ENCODE measurements around the gene GIGYF1.
"Not testable (repeated sequence)": the region's sequence is repeated elsewhere in the genome, so short reads cannot be mapped to it uniquely, and the experiment has no call there.

The GIGYF1 gene

DNA sequence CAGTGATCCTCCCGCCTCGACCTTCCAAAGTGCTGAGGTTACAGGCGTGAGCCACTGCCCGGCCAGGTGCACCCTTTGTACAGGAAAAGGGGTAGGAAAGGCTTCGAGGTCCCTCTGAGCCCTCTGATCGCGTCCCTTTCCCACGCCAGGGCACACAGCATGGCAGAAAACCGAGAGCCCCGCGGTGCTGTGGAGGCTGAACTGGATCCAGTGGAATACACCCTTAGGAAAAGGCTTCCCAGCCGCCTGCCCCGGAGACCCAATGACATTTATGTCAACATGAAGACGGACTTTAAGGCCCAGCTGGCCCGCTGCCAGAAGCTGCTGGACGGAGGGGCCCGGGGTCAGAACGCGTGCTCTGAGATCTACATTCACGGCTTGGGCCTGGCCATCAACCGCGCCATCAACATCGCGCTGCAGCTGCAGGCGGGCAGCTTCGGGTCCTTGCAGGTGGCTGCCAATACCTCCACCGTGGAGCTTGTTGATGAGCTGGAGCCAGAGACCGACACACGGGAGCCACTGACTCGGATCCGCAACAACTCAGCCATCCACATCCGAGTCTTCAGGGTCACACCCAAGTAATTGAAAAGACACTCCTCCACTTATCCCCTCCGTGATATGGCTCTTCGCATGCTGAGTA is 12.7 kb upstream of the GIGYF1 start:
- DNase-seq, result no peak

DNA sequence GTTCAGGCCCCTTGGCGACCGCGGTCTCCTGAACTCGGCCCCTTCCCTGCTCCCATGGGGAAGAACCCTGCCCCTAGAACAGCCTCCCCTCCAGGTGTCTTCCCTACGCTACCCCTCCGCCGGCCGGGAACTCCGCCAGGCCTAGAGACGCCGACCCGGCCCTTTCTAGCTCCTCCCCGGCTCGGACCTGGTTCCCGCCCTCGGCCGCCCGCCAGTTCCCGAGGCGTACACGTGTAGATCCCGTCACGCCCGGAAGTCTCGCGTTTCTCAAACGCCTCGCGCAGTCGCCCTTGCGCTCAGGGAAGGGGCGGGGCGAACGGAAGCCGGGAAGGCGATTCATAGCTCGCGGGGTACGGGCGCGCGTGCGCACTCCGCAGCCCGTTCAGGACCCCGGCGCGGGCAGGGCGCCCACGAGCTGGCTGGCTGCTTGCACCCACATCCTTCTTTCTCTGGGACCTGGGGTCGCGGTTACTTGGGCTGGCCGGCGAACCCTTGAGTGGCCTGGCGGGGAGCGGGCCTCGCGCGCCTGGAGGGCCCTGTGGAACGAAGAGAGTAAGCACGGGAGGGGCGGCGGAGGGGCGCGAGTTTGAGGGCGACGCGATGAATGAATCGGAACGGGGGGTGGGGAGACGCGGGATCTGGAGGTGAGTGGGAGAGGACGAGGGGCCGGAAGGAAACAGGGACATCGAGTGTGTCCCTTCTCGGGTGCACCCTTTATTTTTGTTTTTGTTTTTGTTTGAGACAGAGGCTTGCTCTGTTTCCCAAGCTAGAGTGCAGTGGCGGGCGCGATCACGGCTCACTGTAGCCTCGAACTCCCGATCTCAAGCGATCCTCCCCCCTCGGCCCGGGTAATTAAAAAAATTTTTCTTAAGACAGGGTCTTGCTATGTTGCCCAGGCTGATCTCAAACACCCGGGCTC is 12.0 kb upstream of the GIGYF1 start, which contains the start of gene POP7:
POP7 (plus strand) TSS at position 369 of the 919 bp plus-strand sequence. CDS start 710 bp downstream, outside the sequence.
- peak; percentile 99 for DNase-seq

DNA sequence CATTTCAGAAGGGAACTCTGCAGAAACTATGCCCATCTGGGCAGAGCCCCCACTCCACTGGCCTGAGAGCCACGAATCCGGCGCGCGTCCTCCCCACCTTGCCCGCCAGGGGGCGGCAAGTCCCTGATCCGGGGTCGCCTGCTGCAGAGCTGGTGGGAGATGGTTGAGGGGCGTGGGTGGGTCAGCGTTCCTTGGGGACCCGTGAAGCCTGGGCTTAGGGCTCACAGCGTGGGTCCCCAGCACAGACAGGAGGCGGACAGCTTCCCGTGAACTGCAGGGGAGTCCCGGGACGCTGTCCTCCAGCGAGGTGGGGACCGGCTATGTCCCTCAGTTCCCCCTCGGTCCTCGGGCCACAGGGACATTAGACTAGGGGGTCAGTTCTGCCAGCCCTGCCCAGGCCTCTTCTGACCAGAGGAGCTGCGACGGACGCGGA is 11.3 kb upstream of the GIGYF1 start:
- DNase-seq, result peak; percentile 76

DNA sequence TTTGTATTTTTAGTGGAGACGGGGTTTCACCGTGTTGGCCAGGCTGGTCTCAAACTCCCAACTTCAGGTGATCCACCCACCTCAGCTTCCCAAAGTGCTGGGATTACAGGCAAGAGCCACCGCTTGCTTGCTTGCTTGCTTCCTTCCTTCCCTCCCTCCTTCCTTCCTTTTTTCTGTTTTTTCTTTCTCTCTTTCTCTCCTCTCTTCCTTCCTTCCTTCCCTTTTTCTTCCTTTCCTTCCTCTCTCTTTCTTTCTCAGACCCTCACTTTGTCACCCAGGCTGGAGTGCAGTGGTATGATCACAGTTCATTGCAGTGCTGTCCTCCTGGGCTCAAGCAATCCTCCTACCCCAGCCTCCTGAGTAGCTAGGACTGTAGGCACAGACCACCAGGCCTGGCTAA is 7.0 kb upstream of the GIGYF1 start:
- not testable (repeated sequence) for DNase-seq

DNA sequence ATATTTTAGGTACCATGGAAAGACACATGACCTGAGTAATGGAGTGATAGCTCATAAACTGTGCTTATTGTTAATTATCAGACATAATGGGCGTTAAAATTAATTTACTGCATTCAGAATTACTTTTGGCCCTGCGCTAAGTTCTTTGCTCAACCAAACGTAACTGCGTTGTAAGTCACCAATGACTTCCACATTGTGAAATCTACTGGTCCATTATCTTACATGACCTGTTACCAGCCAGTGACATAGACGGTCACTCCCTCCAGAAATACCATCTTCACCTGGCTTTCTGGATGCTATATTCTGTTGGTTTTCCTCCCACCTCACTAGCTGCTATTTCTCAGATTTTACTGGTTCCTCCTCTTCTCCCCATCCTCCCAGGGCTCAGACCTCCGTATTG is 5.0 kb upstream of the GIGYF1 start:
- no peak for DNase-seq

DNA sequence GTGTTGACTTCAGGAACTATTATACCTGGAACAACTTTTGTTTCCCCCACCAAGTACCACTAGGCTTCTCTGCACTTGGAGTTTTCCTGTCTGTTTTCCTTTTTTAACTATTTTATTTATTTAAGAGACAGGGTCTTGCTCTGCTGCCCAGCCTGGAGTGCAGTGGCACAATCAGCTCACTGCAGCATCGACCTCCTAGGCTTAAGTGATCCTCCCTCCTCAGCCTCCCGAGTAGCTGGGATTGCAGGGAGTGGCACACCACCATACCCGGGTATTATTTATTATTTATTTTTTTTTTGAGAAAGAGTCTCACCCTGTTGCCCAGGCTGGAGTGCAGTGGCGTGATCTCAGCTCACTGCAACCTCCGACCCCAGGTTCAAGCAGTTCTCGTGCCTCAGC is 2.1 kb upstream of the GIGYF1 start:
- no peak for DNase-seq

DNA sequence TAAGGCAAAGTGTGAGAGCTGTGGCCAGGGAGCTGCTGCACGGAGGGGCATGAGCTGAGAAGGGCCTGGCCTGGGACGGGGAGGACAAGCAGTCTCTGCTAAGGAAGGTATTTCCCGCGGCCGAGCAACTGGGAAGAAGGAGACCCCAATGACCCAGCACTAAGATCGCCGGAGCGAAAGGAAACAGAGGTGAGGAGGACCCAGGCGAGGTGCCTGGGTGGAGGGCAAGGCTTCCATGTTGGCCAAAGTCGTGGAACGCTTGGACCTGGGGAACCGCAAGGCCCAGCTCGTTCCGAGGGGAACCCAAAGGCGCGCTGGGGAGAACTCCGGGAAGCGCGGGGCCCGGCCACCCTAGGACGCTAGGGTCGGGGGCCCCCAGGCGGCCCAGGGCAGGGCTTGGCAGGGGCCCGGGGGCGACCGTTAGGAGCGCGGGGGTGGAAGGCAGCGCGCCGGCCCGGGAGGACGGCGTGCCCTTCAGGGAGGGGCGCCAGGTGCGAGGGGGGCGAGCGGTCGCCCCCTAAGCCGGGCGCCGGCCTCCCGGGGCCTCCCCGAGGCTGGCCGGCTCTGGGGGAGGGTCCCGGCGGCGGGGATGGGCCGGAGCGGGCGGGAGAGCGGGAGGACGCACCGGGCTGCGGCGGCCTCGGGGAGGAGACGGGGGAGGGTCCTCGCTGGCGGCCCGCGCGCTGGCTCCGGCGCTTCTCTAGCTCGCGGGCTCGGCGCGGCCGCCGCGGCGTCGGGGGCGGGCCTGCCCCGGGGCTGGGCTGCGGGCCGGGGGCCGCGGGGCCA is 545 bp downstream of the GIGYF1 start:
- DNase-seq, result no peak

DNA sequence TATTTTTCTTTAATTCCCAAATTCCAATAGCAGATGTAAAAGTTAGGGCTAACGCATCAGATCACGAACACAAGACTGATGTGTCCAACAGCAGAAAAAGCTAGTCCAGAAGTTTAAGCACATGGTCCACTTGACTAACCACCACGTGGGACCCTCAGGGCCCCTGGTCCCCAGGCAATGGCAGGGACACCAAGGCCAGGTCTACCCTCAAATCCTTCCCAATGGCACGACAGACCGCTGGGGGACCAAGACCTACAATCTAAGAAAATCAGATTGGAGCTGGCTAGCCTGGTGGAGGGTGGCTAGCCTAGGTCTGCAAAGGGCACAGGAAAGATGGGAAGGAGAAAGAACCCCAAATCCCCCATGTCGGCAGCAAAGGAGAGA is 1.5 kb downstream of the GIGYF1 start:
- no peak for DNase-seq

DNA sequence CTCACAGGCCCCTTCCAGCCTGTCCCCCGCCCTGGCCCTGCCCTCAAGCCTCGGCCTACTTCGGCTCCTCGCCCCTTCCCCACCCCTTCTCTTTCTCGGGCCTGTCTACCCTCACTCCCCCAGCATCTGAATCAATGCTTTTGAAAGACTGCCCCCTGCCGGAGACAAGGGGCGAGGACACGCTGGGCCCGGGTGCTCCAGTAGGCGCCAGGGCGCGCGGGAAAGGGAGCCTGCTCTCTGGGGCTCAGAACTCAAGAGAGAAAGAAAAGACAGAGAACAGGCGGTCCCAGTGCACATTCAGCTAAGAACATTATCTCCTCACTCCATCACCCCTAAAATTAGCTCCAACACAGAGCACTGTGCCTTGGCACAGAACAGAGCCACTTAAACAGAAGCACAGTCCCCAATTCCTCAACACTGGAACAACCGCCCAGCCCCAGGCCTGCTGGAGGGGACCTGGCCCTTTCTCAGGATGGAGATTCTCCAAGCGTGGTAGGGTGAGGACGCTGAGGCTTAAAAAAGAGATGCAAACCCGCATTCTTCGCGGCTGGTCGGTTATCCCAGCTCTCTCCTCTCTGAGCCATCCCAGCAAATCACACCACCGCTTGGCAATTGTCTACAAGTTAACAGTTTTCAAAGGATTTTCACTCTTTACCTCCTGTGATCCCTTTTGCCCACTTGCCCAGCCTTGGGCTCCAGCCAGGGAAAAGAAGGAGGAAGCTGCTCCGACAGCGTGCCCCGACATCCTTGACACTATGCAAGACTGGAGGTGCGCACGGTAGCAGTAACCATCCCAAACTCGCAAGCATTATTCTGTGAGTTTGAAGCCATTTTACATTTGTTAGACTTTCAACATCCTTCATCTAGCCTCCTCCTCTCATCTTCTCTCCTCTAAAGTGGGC is 2.1 kb downstream of the GIGYF1 start:
- peak; percentile 70 for DNase-seq

DNA sequence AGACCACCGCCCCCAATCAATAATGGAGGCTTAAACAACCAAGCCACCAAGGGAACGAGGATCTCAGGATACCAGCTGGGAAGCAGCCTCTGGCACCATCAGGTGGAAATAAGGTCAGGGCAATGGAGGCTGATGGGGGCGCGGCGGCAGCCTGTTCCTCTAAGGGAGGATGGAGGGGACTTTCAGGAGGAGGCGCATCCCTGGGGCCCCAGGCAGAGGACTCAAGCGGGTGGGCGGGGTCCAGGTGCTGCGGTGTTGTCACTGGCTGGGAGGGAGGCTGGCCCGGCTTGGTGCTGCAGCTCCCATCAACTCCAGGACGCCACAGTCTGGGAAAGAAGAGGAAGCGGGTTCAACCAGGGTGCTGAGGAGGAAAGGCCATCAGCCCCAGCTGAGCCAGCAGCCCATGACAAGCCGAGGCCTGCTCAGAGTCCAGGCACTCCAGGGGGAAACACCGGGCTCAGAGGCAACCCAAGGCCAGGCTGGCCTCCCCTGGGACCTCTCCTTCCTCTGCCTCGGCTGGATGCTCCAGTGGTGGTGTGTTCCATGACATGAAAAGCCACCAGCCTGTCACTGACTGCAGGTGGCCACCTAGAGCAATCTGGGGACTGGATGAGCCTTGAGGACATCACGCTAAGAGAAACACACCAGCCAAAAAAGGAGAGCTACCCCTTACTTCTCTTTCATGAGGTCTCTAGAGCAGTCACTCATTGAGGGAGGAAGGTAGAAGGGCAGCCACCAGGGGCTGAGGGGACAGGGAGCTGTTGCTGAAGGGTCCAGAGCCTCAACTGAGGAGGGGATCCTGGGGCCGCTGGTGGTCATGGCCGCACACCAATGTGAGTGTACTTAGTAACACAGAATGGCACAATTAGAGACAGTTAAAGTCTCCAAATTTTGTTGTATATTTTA is 4.6 kb downstream of the GIGYF1 start:
- no peak for DNase-seq

DNA sequence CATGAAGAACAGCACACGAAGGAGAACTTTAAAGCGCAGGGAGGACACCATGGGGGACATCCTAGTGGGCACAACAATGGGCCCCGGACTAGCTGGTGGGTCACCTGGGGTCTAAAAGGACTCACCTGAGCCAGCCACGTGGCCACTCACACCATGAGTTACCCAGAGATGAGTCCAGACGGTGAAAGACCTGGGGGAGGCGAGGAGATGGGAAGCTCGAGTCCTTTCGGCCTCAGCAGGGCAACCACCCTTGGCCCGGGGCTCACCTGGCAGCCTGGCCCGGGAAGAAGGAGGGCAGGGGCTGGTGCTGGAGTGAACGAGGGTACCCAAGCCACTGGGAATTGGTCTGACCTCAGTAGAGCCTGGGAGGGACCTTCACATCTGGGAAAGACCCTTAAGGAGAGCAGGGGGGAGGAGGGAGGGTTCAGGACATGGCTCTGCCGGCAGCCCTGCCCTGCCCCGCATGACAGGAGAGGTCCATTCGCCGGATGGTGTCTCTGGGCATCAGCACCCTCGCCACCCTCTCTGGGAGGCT is 5.7 kb downstream of the GIGYF1 start:
- DNase-seq, result no peak

DNA sequence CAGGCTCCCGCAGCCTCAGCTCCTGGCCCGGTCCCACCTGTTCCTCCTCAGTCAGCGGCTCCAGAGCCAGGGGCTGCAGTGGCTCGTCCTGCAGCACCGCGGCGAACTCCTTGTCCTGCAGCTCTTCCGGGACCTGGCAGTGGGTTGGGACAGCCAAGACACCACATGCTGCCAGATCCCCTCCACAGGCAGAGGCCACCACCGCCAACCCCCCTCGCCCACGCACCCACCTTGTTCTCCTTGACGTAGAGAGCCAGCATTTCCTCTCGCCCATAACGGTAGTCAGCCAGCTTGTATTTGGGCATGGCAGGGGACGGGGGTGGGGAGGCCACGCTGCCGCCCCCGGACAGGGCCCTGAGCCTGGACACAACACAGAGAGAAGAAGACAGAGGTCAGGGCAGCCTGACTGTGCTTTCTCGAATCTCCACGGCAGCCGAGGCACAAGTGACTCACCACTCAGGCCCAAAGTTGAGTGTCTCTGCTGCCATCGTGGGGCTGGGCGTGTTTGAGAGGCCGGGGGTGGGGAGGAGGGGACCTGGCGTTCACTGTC is 6.2 kb downstream of the GIGYF1 start:
- DNase-seq, result no peak

DNA sequence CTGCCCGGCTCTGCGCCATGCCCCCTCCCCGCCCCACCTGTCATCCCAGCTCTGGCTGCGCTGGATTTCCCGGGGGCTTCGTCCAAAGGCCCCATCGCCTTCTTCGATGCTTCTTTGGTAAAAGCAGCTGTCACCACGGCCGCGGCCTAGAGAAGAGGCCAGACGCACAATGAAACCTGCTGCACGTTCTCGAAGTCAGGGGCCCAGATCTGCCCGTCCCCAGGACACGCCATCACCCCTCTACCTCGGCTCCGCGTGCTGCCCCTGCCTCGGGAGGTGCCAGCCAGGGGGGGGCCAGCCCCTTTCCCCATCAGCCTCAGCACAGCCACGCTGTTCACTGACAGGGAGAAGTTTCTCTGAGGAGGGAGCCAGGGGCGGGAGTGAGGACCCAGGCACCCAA is 6.8 kb downstream of the GIGYF1 start:
- no peak for DNase-seq

DNA sequence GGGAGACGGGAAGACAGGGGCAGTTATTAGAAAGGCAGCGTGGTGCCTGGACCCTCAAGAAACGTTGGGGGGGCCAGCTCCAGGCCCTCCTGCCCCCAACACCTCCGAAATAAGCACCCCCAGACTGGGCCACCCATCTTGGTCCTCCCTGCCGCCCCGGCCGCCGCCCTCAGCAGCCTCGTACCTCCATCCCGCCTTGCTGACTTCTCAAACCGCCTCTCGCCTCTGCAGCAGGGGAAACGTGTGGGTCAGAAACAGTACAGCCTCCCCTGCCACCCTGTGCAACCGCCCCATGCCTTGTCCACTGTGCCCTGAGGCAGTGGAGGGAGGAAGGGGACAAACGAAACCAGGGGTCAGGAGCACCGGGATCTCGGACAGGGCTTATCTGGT is 7.2 kb downstream of the GIGYF1 start:
- DNase-seq, result no peak

DNA sequence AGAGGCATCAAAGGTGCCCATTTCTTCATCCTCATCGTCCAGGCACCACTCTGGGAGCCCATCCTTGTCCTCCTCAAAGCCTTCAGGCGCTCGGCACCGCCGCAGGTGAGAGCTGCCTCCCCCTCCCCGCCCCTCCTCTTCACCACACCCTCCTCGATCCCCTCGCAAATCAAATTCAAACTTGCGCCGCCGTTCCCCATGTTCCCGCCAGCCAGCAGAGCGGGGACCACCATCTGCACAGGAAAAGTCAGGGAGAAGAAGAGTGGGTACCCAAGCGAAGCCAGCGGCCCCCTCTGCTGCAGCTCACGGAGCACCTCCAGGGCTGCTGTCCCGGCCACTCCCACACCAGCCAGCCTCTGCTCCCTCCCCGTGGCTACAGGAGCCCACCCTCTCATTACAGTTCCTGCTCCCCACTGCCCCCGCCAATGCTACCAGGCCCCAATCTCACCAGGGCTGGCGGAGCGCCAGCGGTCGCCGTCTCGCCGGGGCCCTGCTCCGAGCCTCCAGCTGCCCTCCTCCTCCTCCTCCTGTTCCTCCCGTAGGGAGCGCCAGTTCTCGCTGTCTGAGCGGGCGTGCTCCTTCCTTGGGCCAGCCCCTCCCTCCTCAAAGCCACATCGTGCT is 7.7 kb downstream of the GIGYF1 start:
- no peak for DNase-seq

DNA sequence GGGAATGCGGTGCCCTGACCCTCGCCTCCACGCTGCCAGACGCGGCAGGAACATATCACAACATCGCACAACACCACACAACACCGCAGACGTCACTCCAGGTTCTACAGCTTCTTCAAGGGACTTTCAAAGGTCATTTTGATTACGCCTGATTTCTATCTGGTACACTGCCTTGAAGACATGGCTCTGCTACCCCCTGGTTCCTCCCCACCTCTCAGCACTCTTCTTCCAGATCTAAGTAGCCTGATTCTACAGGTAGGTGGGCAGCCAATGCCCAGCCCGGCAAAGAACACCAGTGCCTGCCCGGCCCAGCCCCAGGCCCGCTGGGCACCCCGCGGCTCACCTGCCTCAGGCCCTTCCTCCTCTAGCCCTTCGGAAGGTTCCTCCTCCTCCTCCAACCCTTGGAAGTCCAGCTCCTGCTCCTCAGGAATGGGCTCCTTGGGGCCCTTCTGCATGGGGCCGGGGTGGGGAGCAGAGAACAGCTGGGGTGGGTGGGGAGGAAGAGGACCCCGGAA is 8.4 kb downstream of the GIGYF1 start:
- DNase-seq, result no peak

DNA sequence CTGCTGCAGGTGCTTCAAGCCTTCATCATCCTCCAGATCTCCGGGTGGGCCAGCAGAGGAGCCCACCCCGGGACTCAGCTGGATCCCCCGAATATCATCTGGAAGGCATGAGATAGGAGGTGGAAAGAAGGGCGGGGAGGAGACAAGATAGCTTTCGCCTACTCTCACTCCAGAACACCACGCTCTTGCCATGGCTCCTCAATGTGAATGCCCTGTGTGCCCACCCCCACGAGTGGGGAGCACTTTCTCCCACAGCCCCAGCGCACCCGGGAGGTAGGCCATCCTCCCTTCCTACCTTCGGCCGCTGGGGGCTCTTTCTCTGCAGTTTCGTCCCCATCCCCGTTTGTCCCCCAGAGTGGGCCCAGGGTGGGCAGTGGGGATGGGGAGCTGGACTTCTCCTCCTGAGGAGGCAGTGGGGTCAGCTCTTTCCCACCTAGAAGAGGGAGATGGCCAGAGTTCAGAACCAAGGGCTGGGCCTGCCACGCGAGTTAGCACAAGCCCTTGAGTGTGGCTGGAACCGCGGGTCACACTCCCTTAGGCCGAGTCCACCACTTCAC is 8.9 kb downstream of the GIGYF1 start:
- no peak for DNase-seq

DNA sequence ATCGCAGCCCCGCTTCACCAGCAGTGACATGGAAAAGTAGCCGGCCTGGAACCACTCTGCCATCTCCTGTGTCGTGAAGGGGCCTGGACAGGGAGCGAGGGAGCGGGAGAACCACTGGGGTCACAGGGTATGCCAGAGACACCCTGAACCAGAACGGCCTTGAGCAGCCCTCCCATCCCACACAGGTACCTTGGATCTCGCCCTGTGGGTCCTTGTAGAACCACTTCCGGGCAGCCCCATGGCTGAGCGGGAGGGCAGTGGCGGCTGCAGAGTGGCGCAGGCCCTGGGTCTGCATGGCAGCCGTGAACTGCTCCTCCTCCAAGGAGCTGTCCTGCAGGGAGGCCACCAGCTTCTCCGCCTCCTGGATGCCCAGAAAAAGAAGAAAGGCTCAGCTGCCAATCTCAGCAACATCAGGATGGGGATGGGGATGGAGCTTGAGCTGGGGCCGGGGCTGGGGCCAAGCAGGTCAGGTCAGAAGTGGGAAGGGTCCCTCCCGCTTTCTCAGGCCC is 9.5 kb downstream of the GIGYF1 start:
- DNase-seq, result no peak
